Measurements from ENCODE around the gene SCAF1.

The SCAF1 gene

GRCh38 chr19:49688531-49689132 lies 46.6 kb downstream of the SCAF1 start:
- no peak for DNase-seq

DNA sequence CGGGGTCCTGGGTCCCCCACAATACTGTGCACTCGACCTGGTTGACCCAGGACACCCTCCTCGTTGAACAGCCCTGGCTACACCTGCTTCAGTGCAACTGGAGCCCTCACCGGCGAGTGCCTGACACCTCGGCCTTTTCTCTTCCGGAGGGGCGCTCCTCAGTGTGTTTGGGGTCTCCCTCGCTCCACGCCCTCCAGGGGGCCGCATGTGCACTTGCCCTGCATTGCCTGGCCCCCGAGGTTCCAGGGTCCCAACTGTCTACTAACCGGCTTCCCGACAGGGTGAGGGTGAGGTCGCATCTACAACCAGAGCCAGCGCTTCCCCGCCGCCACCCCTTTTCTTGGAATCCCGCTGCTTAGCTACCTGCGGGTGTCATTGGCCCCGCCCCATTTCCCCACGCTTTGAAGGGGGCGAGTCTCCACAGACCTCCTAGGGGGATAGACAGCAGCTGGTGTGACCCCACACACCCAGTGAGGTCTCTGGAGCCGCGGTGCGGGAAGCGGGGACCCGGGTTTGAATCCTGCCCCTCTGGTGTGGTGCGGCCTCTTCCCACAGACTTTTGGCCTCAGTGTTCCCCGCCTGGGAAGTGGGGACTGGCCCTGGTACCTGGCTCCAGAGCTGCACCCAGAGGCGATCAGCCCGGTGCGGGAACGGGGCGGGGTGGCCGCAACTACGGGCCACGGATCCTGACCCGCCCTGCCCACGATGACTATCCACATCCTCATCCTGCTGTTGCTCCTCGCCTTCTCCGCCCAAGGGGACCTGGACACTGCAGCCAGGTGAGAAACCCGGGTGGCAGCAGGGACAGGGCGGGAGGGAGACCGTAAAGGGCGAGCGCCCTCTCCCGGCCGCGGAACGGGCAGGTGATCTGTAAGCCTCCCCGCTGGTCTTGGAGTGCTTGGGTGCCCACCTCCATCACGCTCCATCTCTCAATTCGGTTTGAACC lies 47.4 kb downstream of the SCAF1 start, which contains the start of gene ADM5:
TSS of gene ADM5 (plus strand) at position 462 of the 946 bp plus-strand sequence. CDS start at position 706, 244 bp downstream.
- DNase-seq = peak; percentile 43

GRCh38 chr19:49690079-49690655 lies 48.2 kb downstream of the SCAF1 start:
- no peak for DNase-seq

- DNase-seq = peak; percentile 71
Measured at GRCh38 chr19:49690656-49691242, 48.7 kb downstream of the SCAF1 start, which contains the start of gene CPT1C. Gene CPT1C (plus strand): TSS chr19:49691116. CDS start chr19:49692253, 1,137 bp downstream.

GRCh38 chr19:49691243-49692146 lies 49.5 kb downstream of the SCAF1 start:
- DNase-seq = peak; percentile 37

- no peak for DNase-seq
Measured at GRCh38 chr19:49692147-49692506, 50.1 kb downstream of the SCAF1 start.

DNA sequence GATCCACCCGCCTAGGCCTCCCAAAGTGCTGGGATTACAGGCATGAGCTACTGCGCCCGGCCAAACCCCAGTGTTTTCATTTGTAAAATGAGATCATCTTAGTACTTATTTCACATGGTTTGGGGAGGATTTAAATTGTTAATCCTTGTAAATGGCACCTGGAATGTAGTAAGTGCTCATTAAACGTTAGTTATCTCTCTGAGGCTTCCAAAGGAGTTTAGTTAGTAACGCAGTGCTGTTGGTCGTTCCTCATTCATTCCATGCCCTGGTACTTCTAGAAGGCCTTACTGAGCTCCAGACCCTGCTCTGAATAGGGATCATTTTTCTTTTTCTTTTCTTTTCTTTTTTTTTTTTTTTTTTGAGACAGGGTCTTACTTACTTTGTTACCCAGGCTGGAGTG lies 54.1 kb downstream of the SCAF1 start:
- DNase-seq = no peak

DNA sequence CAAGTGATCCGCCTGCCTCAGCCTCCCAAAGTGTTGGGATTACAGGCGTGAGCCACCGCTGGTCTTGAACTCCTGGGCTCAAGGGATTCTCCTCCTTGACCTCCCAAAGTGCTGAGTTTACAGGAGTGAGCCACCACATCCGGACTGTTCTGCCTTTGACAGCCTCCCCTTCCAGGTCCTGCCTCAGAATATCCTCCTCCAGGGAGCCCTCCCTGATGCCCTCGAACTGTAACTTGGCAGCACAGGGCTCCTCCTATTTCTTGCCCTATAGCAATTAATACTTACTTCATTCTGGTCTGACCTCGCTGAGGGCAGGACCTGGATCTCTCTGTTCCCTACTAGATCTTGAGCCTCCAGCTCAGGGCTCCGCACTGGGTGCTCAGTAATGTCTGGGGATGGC lies 54.9 kb downstream of the SCAF1 start:
- no peak for DNase-seq

- no peak for DNase-seq
Measured at GRCh38 chr19:49699364-49699763, 57.4 kb downstream of the SCAF1 start.

- no peak for DNase-seq
Measured at GRCh38 chr19:49700563-49700962, 58.6 kb downstream of the SCAF1 start.

- no peak for DNase-seq
Measured at GRCh38 chr19:49701271-49701786, 59.3 kb downstream of the SCAF1 start.

- DNase-seq = no peak
Measured at GRCh38 chr19:49704888-49705642, 63.1 kb downstream of the SCAF1 start.

GRCh38 chr19:49705919-49706318 lies 63.9 kb downstream of the SCAF1 start:
- no peak for DNase-seq

All from stimulated activated CD4-positive, alpha-beta T cell treated with anti-CD3 and anti-CD28 coated beads, Interleukin-1b, Interleukin-23, amount 100 ng/mL, for 48 hours (primary cell).